Activated CD8-positive, alpha-beta memory T cell treated with anti-CD3 and anti-CD28 coated beads, Interleukin-2, amount 50 U/mL, for 24 hours (primary cell): ENCODE results near the gene TGFBR2.

ENCODE experiments used
- DNase-seq: peaks from one replicate; pipeline ENCODE4 v3.0.0-alpha.2; 2020; ENCODE audit errors: extremely low read depth

The TGFBR2 gene

DNA sequence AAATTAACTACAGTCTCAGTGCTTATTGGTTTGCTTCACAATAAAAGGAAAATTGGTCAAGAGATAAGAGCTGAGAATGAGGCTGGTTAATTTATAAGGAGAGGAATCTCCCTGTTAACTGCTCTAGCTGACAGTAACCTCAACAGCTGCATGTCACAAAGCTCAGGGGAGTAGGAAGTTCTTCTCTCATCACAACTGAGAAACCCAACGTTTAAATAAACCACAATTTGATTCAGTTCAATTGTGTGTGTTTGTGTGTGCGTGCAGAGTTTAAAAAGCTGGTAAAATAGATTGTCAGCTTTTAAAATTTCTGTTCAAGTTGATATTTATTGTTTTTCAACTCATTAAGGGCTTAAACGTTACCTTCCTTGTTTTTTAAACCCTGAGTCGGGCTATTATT lies 3.5 kb upstream of the TGFBR2 start:
- no peak for DNase-seq

DNA sequence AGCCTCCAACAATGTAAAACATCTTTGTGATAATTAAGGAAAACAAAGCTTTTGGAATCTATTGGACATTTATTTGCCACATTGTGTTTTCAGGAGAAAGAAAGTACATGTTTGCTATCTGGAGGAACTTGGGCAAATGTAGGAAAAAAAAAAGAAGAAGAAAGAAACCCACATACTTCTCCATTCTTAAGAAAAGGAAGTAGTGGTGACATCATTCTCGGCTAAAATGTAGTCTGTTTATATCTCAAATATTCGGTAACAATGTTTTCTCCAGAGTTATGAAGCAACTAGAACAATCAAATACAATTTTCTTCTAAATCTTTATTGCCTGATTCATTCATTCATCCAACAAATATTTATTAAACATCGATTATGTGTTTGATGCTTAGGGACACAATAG lies 2.3 kb upstream of the TGFBR2 start:
- DNase-seq: no peak

GRCh38 chr3:30604558-30604957 lies 1.8 kb upstream of the TGFBR2 start:
- no peak for DNase-seq

- no peak for DNase-seq
Observed at GRCh38 chr3:30605005-30605404, 1.4 kb upstream of the TGFBR2 start.

- DNase-seq: no peak
Observed at GRCh38 chr3:30605706-30606300, 598 bp upstream of the TGFBR2 start.

DNA sequence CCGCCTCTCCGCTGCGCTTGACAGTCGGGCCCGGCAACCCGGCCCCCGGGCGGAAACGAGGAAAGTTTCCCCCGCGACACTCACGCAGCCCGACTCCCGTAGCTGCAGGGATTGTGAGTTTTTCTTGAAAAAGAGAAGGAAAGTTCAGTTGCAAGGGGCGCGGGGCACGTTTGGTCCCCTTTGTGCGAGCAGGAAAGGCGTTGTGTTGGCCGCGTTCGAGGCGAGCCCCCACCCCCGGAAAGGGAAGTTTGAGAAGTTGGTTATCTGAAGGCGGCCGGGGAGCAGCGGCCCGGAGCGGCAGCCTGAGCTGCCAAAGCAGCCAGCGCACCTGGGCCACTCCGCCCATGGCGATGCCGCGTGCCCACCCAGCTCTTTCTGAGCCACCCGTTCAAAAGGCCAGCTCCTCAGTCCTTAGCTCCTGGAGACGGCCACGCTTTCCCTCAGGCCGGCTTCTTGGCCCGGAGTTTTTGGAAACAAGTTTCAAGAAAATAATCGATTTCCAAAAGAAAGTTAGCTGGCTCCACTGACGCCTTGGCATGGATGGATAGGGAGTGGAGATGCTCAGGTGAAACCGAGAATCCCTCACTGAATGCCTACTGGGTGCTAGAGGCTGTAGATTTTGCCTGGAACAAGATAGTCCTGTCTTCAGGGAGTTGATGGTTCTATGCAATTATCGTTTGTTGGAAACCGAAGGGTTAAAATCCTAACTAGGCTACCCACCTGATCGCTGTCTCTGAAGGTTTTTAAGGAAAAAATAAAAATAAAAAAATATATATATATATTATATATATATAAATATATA lies 832 bp downstream of the TGFBR2 start:
- no peak for DNase-seq

- DNase-seq: no peak
Observed at GRCh38 chr3:30608598-30608947, 2.2 kb downstream of the TGFBR2 start.

GRCh38 chr3:30609930-30610701 lies 3.7 kb downstream of the TGFBR2 start:
- no peak for DNase-seq

DNA sequence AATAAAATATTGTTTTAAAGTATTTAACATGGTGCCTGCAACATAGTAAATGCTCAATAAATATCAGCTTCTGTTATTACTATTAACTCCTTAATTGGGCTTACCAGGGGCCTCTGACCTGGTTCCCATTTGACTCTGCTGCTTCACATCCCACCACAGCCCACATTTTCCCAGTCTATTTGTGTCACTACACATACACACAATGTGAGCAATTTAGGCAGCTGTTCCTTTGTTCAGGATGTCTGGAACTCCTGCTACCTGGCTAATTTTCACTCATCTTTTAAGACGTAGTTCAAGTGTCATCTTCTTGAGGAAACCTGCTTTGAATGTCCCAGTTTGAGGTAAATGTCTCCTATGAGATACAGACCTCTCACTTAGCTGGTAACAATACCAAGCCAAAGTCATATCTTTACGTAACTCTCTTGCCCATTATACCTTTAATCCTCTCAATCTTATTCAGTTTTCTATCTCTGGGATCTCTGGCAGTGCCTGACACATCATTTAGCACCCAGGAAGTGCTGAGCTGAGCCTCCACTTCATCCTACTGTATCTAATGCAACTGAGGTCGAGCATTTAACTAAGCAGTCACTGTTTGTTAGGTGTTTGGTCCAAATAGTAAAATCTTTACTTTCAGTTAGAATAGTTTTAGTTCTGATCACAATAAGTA lies 4.4 kb downstream of the TGFBR2 start:
- DNase-seq: no peak

GRCh38 chr3:30611613-30612436 lies 5.4 kb downstream of the TGFBR2 start:
- DNase-seq: no peak

- no peak for DNase-seq
Observed at GRCh38 chr3:30612437-30613132, 6.2 kb downstream of the TGFBR2 start.

GRCh38 chr3:30613133-30613825 lies 6.9 kb downstream of the TGFBR2 start:
- no peak for DNase-seq

DNA sequence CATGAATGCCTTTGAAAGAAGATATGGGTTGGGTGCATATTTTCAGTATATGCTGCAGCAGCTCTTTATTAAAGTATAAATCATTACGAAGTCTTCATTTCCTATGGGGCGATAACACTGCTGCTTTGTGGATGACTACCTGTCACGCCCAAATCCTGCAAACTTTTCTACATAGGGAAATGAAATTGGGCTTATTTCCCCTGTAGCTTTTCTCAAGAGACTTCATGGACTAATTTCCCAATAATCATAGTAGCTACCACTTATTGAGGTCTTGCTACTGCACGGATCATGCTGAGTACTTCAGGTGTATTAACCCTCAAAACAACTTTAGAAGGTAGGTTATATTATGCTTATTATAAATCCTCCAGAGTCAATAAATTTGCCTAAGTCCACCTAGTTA lies 8.0 kb downstream of the TGFBR2 start:
- no peak for DNase-seq

DNA sequence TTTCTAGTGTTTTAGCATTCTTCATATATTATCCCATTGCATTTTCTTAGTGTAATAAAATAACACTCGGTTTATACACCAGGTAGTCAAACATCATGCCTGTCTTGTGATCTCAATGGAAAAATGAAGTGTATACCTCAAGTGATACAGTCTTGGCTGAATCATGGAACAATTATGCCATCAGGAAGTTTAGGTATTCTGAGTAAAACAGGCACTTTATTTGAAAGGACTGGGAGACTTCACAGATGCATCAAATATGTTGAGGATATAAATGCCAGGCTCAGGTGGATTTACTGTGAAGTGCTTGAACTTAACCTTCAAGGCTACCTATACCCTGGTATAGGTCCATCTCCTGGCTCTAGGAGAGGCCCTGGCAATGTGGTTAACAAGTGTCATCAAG lies 8.5 kb downstream of the TGFBR2 start:
- DNase-seq: no peak

- DNase-seq: no peak
Observed at GRCh38 chr3:30615615-30616346, 9.4 kb downstream of the TGFBR2 start.

DNA sequence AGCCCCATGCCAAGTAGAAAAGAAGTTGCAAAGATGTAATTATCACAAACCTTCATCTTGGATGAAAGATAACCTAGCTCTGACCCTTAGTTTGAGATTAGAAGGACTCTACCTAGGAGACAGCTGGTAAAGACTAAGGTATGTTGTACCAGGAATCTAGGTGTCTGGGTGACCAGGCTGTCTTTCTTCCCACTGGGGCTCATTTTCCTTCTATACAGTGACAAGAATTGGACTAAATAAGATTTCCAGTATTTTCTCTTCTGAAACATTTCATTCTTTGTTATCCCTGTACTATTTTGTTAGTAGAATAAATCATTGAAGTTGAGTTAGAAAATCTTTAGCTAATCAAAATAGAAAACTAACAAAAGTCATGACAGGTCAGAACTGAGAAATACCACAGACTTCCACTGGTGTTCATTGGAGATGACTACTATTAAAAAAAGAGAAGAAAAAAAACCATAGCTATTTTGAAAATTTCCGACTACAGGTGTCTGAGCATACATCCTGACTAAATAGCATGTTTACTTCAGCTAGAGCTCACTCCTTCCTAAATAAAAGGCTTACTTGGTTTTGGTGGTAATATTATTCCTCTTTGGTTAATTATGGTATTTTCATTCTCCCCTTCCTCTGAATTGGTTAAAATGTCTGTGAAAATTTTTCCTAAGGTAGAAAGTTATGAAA lies 10.1 kb downstream of the TGFBR2 start:
- no peak for DNase-seq

DNA sequence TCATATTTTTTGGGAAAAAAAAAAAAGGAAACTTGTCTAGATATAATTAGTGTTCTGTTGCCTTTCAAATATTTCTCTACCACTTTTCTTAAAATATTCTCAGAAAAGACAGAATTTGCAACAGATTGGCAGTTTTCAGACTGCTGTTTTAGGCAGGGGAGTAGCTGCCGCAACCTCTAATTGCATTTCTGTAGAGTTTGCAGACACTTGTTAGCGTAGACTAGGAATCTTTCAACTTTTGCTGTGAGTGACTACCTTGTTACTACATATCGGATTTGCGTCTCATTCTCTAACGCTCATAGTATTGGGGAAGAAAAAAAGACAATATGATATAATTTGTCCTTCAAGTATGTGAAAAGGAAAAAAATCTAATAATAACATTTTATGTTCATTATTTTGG lies 10.7 kb downstream of the TGFBR2 start:
- DNase-seq: no peak

DNA sequence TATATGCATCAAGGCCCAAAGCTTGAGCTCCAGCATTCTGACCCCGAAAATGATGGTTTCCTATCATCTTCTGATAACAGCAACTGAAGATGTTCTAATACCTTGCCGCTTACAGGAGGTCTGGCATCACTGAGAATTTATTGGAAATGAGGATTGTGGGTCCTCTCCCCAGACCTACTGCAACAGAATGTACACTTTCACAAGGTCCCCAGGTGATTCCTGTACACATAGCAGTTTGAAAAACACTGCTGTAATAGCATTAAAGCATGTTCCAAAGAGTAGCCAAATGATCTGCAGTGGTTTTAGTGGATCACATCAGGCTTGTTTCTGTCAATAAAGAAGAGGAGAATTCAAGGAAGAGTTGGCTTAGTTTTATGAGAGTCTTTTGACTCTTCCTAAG lies 11.3 kb downstream of the TGFBR2 start:
- DNase-seq: no peak

- DNase-seq: no peak
Observed at GRCh38 chr3:30618526-30618925, 12.1 kb downstream of the TGFBR2 start.
